HT-29 (cell line): ENCODE data around the gene SRGAP3. TPM values are rescaled to one million over a fixed set of nuclear protein-coding genes. Genes with fewer than 3 reads are reported as not detected.
"Not testable (repeated sequence)": the region's sequence is repeated elsewhere in the genome, so short reads cannot be mapped to it uniquely, and the experiment has no call there.

Experiments used
- DNase-seq: peaks from one replicate; pipeline ENCODE4 v3.0.0-alpha.2; 2015; ENCODE audit warnings: low spot score
- total RNA-seq: library from RNA; depleted of rRNA; stranded (reverse); fragments of >200 nt; shearing (Covaris generic); gene quantifications from 2 replicates; pipeline ENCODE4 v1.2.3, GENCODE V29; 2014

The SRGAP3 gene
- total RNA-seq, 1 experiment from 2014 or later = 0.20 TPM

DNA sequence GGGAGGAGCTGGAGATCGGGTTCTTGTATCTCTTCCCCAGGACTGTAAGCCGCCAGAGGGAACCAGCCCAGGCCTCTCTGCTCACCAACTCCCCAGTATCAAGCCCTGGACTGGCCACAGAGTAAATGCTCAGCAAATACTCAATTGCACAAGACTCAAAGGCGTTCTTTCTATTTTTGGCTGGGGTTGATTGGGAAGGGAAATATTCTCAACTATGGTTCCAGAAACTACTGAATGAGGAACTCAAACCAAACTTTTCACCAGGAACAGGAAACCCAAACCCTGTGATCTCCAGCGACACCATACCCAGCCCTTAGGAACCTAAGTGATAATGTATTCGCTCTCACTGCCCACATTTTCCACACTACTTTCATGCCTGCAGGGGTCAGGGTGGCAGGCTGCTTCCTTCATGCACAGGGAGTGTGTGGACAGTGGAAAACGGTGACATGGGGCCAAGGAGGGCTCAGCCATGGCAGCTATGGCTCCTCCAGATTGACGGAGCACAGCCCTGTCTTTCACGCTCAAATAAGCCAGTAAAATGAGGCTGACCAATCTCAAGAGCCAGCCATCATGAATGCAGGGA lies 161.5 kb downstream of the SRGAP3 start:
- DNase-seq = no peak

DNA sequence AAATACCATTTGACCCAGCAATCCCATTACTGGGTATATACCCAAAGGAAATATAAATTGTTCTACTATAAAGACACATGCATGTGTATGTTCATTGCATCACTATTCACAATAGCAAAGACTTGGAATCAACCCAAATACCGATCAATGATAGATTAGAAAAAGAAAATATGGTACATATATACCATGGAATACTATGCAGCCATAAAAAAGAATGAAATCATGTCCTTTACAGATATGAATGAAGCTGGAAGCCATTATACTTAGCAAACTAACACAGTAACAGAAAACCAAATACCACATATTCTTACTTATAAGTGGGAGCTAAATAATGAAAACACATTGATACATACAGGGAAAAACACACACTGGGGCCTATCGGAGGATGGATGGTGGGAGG lies 164.0 kb downstream of the SRGAP3 start:
- DNase-seq = not testable (repeated sequence)

DNA sequence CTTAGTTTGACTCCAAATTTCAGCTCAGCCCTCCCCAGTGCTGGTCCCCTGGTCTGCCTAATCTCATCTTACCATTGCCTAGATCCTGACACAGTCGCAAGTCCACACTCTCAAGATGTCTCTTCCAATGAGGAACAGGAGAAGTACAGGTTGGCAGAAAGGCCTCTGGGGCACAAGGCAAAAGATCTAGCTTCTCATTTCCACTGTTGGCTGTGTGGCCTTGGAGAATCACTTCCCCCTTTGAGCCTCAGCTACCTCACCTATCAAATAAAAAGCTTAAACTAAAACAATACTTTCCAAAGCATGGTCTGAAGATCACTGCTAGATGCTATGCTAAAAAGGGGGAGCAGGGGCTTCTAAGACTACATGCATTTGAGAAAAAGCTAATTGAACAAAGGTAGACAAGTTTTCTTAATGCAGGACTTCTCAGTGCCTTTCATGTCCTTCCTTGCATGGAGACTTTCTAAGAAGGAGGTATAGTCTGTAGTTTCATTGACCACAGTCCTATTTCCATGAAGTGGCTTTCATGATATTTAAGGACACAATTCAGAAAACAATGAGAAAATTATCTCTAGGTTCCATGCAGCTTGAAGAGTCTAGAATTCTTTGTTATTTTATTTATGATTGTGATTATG lies 168.1 kb downstream of the SRGAP3 start:
- no peak for DNase-seq

DNA sequence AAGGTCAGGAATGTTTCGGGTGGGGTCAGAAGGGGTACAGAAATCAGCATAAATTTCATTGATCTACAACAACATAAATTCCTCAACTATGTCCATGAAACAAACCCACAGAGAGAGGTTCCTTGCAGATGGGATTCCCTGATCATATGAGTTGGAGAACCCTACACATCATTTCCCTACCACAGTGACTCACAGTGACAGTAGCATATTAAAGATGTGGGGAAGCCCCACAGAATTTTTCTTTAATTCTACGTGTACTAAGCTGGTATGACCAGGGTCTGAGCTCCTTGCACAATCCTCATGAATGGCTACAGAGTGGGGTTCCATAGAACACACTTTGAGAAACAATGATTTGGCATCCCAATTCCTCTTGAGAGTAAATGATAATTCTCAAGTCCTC lies 169.3 kb downstream of the SRGAP3 start:
- no peak for DNase-seq

DNA sequence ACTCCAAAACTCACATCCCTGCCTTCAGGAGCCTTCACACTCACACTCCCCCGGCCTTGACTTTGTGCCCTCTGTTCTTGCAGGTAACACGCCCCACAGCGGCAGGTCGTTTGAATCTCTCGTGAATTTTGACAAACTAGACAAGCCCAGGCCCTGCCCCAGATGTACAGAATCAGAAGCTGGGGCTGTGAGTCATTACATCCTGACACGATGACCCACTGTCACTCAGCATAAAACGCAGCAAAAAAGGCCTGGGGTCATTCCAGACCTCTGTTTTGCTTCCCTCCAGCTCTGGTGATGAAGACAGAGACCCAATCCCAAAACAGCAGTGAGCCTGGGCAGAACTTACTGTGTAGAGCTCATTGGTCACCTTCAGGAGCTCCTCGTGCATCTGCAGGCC lies 169.8 kb downstream of the SRGAP3 start:
- no peak for DNase-seq

DNA sequence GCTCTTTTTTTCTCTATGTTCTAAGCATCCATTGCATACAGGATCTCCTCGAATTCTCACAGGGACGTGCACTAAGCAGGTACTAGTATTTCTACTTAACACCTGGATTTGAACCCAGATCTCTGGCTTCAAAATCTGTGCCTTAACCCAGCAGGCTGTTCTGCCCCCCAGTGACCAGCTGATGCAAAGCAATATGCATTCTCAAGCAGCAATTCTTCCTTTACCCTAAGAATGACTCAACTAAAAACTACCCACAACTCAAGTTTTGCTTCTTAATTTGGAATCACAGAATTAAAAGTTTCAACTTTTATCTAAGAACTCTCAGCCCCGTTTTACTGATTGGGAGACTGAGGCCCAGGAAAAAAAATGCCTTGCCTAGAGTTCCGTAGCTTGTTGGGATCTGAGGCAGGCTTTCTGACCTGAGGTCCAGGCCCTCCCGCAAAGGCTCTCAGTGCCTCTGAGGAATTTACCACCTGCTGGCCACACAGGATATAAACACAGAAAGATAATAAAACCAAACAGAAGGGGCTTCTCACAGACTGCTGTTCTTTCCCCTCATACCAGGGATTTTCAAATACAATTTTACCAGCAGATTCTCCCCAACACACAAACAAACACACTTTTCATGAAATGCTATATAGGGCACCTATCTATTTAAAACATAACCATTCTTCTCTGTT lies 170.7 kb downstream of the SRGAP3 start:
- DNase-seq = no peak

DNA sequence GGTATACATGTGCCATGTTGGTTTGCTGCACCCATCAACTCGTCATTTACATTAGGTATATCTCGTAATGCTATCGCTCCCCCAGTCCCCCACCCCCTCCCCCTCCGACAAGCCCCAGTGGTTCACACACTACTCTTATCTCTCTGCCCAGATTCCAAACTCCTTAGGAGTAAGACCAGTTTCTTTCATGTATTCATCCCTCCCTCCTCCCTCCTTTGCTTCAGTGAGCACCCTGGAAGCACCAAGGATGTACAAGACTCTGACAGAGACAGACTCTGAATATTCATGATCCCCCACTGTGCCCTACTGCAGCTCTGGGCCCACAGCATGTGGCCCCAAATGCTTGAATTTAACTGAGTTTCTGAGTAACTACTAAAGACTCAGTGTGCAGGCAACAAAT lies 172.4 kb downstream of the SRGAP3 start:
- no peak for DNase-seq

DNA sequence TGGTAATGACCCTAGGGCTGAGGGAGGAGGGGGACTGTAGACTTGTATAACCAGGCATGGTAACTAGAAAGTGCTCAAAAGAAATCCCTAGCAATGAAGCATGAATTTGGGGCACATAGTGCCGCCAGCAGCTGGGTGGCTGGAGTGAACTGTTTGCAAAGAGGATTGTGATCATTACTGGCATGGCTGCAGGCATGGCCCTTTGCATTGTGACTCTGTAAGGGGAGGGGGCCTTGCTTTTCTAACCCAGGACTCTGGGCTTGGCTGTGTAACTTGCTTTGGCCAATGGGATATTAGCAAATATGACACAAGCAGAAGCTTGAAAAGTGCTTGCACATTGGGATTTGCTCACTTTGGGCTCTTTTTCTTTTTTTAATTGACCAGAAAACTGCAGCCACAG lies 173.7 kb downstream of the SRGAP3 start:
- DNase-seq = no peak

DNA sequence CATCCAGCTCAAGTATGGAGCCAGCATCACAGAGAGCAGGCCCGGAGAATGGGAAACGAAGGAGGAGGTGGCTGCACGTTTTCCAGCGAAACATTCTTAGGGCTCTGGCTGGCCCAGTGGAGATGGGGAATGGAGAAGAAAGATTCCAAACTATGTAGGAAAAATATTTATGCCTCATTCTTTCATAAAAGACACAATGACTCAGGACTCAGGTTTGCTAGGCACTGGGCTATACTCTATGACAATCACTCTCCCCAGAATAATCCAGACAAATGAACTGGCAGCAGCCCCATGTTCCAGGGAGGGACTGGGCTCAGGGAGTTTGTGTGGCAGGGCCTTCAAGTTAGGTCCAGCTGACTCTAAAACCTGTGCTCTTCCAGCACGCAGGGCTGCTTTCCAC lies 175.4 kb downstream of the SRGAP3 start:
- no peak for DNase-seq

DNA sequence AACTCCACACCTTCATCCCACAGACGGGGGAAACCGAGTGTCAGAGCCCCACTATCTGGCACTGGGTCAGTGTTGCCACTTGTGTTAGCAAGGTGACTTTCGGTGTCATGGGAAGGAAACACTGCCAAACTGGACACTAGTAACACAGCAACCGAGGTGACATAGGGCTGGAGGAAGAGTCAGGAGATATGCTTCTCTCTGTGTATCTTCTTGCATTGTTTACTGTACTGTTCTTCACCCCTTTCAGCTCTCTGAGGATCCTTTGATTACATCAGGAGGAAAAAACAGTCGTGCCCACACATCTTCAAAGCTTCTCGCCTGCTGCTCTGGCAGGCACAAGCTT lies 176.8 kb downstream of the SRGAP3 start:
- DNase-seq = no peak

DNA sequence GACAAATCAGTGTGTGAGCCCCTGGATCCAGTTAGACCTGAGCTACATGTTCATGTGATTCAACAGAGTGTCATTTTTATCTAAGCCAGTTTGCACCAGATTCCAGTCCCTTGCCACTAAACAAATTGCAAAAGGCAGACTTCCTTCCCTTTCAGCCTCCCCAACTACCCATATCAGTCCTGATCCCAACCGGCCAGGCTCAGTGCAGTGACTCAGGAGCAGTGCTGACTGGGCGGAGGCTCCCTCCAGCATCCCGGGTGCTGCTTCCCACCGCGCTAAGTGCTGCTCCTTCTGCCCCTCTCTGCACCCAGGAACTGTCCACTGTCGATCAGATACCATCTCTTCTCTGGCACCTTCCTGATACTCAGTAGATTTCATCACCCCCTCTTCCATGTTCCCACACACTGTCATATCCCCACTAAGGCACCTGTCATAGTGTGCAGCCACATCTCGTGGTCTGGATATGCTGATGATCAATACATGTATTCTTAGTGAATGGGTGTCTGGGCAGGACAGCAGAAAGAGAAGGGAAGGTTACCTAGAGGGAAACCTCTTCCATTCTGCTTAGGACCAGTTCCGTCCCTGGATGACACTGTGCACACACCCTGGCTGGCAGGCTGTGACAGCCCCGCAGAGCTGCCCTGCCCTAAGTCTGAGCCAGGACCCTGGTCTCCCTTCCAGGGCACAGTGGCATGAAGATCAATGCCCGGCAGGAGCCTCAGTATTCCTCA lies 177.3 kb downstream of the SRGAP3 start:
- no peak for DNase-seq

DNA sequence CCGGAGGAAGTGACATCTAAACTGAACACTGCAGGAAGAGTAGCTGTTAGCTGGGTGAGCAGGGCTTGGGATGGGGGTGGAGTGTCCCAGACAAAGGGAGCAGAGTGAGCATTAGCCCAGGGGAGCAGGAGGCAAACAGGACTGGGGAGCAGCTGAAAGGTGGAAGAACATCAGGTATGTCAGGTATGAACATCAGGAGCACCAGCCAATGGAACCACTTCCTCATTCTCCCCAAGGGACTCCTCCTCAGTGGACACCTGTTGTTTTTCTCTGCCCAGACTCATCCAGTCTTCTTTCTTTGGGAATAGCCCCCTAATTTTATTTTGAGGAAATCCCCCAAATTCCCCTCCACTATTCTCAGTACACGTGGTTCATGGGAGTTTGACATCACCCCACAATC lies 178.5 kb downstream of the SRGAP3 start:
- no peak for DNase-seq

DNA sequence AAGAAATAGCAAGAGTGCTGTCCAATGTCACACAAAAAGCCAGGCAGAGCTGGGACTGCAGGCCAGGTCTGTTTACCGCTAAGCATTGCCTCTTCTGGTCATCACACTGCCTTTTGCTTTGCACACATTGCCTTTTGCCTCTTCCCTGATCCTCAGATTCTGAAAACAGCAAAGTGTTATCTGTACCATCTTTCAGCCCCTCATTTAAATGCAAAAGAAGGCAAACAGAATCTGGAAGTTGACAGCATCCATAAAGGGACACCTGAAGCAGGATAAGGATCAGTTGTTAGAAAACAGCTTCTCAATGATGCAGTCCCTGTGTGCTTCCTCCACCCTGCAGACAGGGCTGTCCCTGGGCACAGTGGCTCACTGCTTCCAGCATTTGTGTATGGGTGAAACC lies 179.5 kb downstream of the SRGAP3 start:
- DNase-seq = no peak

DNA sequence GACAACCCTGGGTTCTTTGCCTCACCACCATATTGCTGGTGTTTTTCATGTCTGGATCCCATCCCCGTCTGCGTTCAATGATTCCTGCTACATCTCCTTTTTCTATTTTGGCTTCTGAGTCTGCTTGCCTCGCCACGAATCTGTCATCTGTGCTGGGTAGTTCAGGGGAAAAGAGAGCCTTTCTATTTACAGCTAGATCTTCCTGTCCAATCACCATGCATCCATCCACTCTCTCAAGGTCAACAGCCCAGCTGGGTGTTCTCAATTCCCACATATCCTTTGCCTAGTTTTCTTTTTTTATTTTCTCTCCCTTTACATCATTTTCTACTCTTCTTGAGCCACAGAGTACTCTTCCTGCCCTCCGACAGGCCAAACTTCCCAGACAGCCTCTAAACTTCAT lies 181.4 kb downstream of the SRGAP3 start:
- no peak for DNase-seq

DNA sequence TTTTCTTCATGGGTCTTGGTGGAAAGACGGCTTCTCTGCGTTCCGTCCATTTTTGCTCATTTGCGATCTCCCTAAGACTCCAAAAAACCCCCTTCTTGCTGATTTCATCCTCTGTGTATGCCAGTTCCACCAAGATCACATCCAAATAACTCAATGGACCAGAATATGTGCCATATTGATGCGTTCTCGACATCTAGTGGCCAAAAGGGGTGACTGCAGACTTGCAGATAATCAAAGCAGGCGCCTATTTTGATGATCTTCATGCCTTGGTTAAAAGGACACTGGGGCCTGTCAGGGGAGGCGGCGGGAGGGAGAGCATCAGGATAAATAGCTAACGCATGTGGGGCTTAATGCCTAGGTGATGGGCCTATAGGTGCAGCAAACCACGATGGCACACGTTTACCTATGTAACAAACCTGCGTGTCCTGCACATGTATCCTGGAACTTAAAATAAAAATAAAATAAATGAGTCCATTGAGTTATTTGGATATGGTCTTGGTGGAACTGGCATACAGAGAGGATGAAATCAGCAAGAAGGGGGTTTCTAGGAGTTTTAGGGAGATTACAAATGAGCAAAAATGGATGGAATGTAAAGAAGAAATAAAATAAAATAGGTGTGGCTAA lies 182.0 kb downstream of the SRGAP3 start:
- peak; percentile 61 for DNase-seq

DNA sequence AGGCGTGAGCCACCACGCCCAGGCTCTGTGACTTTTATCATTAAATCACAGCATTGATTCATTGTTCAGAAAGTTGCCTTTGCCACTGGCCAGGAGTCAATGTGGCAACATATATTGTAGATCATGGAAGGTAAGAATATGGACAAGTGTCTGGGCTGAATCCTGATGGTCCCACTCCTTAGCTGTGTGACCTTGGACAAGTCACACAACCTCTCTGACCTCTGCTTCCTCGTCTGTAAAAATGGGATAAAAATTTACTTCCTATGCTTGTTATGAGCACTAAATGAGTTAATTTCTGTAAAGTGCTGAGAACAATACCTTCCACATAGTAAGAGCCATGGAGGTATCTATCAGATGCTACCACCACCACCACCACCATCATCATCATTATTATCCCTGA lies 182.7 kb downstream of the SRGAP3 start:
- DNase-seq = no peak

DNA sequence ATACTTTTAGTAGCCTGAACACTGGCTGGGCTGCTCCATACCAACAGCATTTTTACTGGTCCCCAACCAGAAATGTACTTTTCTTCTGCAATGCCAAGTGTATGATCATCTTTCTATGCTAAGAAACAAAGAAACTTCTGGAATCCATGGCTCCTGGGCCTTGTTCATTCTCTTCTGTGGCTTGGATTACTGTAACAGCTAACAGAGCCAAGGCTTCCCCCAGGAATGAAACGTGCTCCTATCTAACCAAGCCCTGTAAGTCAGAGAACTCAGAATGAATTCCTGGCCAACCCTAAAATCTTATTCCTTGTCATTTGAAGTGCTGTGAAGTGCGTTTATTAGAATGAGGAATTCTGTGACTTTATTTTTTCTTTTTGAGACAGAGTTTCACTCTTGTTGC lies 183.3 kb downstream of the SRGAP3 start:
- no peak for DNase-seq

DNA sequence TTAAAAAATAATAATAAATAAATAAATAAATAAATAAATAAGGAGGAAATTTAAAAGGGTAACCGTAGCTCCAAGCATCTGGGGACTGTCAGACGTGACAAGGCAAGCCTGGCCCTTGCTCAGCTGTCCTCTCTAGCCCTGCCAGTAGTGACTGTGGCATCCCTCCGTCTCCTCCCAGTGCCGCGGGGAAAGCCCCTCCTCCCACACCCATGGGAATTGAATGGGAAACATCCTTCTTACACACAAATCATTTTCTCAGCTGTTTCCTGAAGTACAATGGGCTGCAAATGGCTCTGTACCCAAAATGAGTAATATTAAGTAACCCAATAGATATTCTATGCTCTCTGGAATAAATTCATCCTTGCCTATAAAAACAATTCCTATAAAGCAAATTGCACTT lies 184.6 kb downstream of the SRGAP3 start:
- DNase-seq = no peak

DNA sequence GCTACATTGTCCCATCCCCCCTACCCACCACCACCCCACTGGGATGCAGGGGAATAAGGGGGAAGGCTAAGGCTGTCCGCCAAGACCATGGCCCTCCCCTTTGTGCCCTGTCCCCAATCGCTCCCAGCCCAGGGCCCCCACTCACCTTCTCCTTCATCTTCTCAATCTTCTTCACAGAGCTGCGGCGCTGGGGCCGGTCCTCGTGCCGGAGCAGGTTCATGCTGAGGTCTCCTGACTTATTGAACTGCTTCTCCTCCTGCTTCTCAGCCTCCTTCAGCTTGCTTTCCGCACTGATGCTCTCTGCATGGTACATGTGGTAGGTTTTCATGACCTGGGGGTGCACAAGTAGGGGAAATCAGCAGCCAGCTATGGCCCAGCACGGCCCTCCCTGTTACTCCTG lies 185.2 kb downstream of the SRGAP3 start:
- DNase-seq = no peak

DNA sequence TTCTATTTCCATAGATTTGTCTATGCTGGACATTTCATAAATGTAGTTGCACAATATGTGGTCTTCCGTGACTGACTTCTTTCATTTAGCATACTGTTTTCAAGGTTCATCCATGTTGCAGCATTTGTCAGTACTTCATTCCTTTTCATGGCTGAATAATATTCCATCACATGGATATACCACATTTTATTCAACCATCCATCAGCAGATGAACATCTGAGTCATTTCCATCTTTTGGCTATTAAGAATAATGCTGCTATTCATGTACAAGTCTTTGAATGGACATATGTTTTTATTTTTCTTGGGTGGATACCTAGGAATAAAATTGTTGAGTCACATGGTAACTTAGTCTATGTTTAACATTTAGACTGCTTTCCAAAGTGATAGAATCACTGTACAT lies 186.9 kb downstream of the SRGAP3 start:
- DNase-seq = no peak

DNA sequence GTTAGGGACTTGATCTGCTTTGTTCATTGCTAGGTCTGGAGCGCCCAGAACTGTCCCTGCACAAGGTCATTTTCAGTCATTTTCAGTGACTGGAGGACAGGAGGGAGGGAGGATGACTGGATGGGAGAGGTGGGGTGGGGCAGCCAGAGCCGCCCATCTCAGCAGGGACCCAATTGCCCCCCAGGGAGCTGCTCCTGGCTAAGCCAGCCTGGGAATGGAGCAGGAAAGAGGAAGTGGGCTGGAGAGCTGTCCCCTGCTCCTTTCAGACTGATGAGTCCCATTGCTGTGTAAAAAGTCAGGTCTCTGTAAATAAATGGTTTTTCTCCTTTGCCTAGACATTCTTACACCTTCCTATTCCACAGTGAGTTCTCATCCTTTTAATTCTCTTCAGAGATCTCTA lies 187.8 kb downstream of the SRGAP3 start:
- no peak for DNase-seq
